Osteocyte (in vitro differentiated cells): ENCODE results near the gene BICD1. TPM values are rescaled to one million over a fixed set of nuclear protein-coding genes. Genes with fewer than 3 reads are reported as not detected.

Source experiments
- DNase-seq: peaks from one replicate; pipeline ENCODE4 v3.0.0; 2021; ENCODE audit warnings: mixed read lengths; ENCODE audit not compliant: unreplicated experiment; ENCODE audit errors: extremely low spot score
- H3K27ac Mint-ChIP-seq: one replicate; pipeline ENCODE4 v1.8.0; 2021; ENCODE audit warnings: mild to moderate bottlenecking, mixed read lengths; ENCODE audit not compliant: unreplicated experiment
- H3K27me3 Mint-ChIP-seq: one replicate; pipeline ENCODE4 v1.8.0; 2021; ENCODE audit warnings: mixed read lengths; ENCODE audit not compliant: unreplicated experiment
- H3K36me3 Mint-ChIP-seq: one replicate; pipeline ENCODE4 v1.8.0; 2021; ENCODE audit warnings: mixed read lengths; ENCODE audit not compliant: unreplicated experiment
- H3K4me1 Mint-ChIP-seq: one replicate; pipeline ENCODE4 v1.8.0; 2021; ENCODE audit warnings: mixed read lengths; ENCODE audit not compliant: unreplicated experiment
- H3K4me3 Mint-ChIP-seq: one replicate; pipeline ENCODE4 v1.8.0; 2021; ENCODE audit warnings: mild to moderate bottlenecking, moderate library complexity, mixed read lengths; ENCODE audit not compliant: unreplicated experiment
- H3K9me3 Mint-ChIP-seq: one replicate; pipeline ENCODE4 v1.8.0; 2021; ENCODE audit warnings: mixed read lengths; ENCODE audit not compliant: unreplicated experiment
- total RNA-seq: library from RNA; stranded (reverse); gene quantifications from 2 replicates; pipeline ENCODE4 v1.2.1, GENCODE V29; 2021
- TF ChIP-seq, protein P1 (sequence below): fragments of 200-600 bp; sonication (generic); IDR thresholded peaks from 2 replicates; pipeline ENCODE4 v1.5.0; 2021; ENCODE audit warnings: antibody characterized with exemption, mild to moderate bottlenecking, moderate library complexity

The BICD1 gene
- total RNA-seq, 1 donor from 2014 or later = 47.6 TPM

DNA sequence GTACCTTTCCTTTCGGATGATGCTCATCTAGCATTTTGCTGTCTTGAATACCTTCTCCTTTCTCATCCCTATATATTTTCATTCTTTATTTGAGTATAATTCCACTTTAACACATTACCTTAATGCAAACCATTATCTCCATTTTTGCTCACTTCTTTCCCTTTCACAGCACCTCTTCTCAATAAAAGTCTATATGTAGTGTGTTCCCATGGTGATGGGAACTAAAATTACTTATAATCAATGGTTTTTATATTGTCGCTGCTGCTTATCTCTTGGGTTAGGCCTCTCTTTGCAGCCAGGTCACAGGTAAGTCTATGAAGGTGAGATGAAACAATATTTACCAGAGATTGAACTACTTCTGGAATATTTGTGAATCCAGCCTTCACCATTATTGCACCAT is 171.1 kb downstream of the BICD1 start:
- TF ChIP-seq, protein P1, sequence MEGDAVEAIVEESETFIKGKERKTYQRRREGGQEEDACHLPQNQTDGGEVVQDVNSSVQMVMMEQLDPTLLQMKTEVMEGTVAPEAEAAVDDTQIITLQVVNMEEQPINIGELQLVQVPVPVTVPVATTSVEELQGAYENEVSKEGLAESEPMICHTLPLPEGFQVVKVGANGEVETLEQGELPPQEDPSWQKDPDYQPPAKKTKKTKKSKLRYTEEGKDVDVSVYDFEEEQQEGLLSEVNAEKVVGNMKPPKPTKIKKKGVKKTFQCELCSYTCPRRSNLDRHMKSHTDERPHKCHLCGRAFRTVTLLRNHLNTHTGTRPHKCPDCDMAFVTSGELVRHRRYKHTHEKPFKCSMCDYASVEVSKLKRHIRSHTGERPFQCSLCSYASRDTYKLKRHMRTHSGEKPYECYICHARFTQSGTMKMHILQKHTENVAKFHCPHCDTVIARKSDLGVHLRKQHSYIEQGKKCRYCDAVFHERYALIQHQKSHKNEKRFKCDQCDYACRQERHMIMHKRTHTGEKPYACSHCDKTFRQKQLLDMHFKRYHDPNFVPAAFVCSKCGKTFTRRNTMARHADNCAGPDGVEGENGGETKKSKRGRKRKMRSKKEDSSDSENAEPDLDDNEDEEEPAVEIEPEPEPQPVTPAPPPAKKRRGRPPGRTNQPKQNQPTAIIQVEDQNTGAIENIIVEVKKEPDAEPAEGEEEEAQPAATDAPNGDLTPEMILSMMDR = no peak
- H3K27ac Mint-ChIP-seq = no peak overlapping the region

DNA sequence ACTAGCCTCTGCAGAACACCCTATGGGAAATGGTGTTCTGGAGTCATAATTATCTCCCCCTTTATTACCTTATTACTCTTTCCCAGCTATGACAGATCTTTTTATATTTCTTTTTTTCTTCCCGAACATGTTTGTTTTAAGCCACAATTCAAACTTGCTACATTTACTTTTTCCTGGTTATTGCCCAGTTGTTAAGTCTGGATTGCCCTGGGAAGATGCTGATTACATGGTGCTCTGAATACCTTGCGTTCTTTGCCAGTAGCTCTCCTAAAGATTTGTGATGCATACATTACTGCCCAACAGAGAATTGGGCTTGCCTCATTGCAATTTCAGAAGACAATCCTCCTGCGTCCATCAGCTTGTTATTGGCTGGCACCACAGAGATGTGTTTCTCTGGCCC is 174.5 kb downstream of the BICD1 start:
- H3K4me1 Mint-ChIP-seq = no peaks in the 10 kb centered on the region
- H3K36me3 Mint-ChIP-seq = no peaks in the 10 kb centered on the region
- TF ChIP-seq, protein P1 = no peak
- DNase-seq = no peak
- H3K4me3 Mint-ChIP-seq = no peak overlapping the region
- no peaks in the 10 kb centered on the region for H3K27me3 Mint-ChIP-seq
- H3K9me3 Mint-ChIP-seq = no peaks in the 10 kb centered on the region
- no peak overlapping the region for H3K27ac Mint-ChIP-seq

More for the DNA sequence above, 171.1 kb downstream of the BICD1 start:
- no peak overlapping the region for H3K4me3 Mint-ChIP-seq
- H3K9me3 Mint-ChIP-seq = no peaks in the 10 kb centered on the region
- H3K36me3 Mint-ChIP-seq = no peaks in the 10 kb centered on the region
- no peaks in the 10 kb centered on the region for H3K27me3 Mint-ChIP-seq
- H3K4me1 Mint-ChIP-seq = peaks cover 12% of the 10 kb centered on the region
- no peak for DNase-seq

DNA sequence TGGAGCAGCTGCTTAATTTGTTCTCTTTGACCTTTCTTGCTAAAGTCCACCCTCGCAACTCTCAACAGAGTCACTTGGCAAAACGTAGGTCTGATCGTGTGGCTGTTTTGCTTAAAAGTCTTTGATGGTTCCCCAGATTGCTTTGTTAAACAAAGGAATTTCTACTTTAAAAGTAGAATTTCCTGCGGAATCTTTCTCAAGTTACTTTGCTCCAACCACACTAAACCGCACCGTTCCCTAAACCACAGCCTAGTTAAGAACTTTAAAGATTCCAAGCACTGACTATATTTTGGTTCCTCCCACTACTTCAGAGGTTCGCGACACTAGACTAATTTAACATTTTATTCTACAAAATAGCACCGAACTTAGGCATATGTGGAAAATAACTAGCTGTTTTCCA is 177.9 kb downstream of the BICD1 start:
- TF ChIP-seq, protein P1 = no peak
- DNase-seq = no peak
- Mint-ChIP-seq H3K4me1 (no peaks in the 10 kb centered on the region), H3K36me3 (no peaks in the 10 kb centered on the region), H3K27ac (no peak overlapping the region), H3K9me3 (peaks cover 4% of the 10 kb centered on the region), H3K4me3 (no peak overlapping the region), H3K27me3 (no peaks in the 10 kb centered on the region)

DNA sequence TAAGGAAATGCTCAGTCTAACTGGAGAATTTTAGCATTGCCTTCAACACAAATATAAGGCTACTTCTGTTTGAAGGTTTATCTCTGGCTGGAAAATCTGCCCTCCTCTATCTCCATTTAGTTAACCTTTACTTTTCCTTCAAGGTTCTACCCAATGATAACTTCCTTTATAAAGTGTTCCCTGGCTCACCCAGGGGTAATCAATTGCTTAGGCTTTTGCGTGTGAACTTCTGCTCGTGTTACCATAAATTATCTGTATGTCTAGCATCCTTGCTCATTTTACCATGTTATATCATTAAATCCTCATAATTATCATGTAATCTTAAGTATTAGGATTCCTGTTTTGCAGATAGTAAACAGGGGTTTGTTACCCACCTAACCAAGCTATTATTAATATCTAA is 178.4 kb downstream of the BICD1 start:
- no peak for DNase-seq
- H3K9me3 Mint-ChIP-seq = peaks cover 4% of the 10 kb centered on the region
- no peaks in the 10 kb centered on the region for H3K36me3 Mint-ChIP-seq
- TF ChIP-seq, protein P1 = no peak
- no peaks in the 10 kb centered on the region for H3K27me3 Mint-ChIP-seq
- no peak overlapping the region for H3K27ac Mint-ChIP-seq
- H3K4me3 Mint-ChIP-seq = no peak overlapping the region
- no peaks in the 10 kb centered on the region for H3K4me1 Mint-ChIP-seq

DNA sequence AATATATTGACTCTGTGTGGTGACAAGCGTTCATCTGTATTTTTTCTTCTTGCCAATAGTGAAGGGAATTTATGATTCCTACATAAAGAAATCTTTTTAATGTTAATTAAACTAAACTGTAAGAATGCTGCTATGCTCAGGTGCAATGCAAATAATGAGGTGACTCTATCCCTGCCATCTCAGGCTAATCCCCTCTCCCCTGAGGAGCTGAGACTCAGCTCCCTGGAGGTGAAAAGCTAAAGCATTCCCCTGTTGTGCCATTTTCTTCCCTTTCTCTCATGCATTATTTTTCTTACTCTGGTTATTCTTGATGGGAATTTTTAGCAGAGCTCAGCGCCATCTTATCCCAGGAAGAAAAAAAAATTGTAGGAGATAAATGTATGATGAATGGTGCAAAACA is 178.8 kb downstream of the BICD1 start:
- Mint-ChIP-seq H3K27ac (no peak overlapping the region), H3K9me3 (peaks cover 4% of the 10 kb centered on the region), H3K4me1 (no peaks in the 10 kb centered on the region), H3K36me3 (no peaks in the 10 kb centered on the region), H3K27me3 (no peaks in the 10 kb centered on the region), H3K4me3 (no peak overlapping the region)
- TF ChIP-seq, protein P1 = no peak
- no peak for DNase-seq
